ENCODE data around the gene KSR2.

KSR2 gene

GRCh38 chr12:117890137-117890536 lies 78.7 kb downstream of the KSR2 start:
- DNase-seq (ENCODE audit: low spot score) = peak; percentile 47
- in situ Hi-C loops (cut with MboI; ENCODE audit: low sequenced_read_pairs, unreplicated experiment) = loop anchor here (25.0 kb wide), 1 partner anchor 147 kb away; no protein-coding TSS in a partner anchor
- TF ChIP-seq, protein P1, sequence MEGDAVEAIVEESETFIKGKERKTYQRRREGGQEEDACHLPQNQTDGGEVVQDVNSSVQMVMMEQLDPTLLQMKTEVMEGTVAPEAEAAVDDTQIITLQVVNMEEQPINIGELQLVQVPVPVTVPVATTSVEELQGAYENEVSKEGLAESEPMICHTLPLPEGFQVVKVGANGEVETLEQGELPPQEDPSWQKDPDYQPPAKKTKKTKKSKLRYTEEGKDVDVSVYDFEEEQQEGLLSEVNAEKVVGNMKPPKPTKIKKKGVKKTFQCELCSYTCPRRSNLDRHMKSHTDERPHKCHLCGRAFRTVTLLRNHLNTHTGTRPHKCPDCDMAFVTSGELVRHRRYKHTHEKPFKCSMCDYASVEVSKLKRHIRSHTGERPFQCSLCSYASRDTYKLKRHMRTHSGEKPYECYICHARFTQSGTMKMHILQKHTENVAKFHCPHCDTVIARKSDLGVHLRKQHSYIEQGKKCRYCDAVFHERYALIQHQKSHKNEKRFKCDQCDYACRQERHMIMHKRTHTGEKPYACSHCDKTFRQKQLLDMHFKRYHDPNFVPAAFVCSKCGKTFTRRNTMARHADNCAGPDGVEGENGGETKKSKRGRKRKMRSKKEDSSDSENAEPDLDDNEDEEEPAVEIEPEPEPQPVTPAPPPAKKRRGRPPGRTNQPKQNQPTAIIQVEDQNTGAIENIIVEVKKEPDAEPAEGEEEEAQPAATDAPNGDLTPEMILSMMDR (IDR thresholded peaks at IDR 0.05; ENCODE audit: borderline replicate concordance, control extremely low read depth, extremely low read depth, insufficient read depth, missing control alignments) = no peak

- TF ChIP-seq, protein P1 (IDR thresholded peaks at IDR 0.05; ENCODE audit: borderline replicate concordance, control extremely low read depth, extremely low read depth, insufficient read depth, missing control alignments) = no peak
- in situ Hi-C loops (cut with MboI; ENCODE audit: low sequenced_read_pairs, unreplicated experiment) = loop anchor here (25.0 kb wide), 1 partner anchor 148 kb away; no protein-coding TSS in a partner anchor
- DNase-seq (ENCODE audit: low spot score) = peak; percentile 50
These were observed 79.7 kb downstream of the KSR2 start for GRCh38 chr12:117889098-117889497.

- TF ChIP-seq, protein P1 (IDR thresholded peaks at IDR 0.05; ENCODE audit: borderline replicate concordance, control extremely low read depth, extremely low read depth, insufficient read depth, missing control alignments) = no peak
- no peak for DNase-seq (ENCODE audit: low spot score)
- in situ Hi-C loops (cut with MboI; ENCODE audit: low sequenced_read_pairs, unreplicated experiment) = loop anchor here (25.0 kb wide), 1 partner anchor 152 kb away; no protein-coding TSS in a partner anchor
These were observed 83.6 kb downstream of the KSR2 start for GRCh38 chr12:117885211-117885610.

DNA sequence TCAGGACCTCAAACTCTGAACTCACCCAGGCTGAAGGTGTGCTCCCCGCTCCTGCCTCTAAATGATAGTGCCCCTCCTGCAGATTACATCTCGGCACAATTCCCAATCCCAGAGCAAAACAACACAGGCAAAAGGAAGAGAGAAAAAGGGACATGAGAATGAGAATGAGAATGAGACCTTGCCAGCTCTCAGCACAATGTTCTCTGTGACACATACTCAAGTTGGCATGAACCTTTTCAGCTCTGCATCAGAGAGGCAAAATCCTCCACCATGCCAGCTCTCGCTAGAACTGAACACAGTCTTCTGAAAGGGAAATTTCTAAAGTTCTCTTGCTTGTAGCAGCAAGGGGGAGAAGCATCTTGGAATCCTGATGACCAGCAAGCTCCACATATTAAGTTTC lies 84.6 kb downstream of the KSR2 start:
- in situ Hi-C loops (cut with MboI; ENCODE audit: low sequenced_read_pairs, unreplicated experiment) = loop anchor here (25.0 kb wide), 1 partner anchor 153 kb away; no protein-coding TSS in a partner anchor
- TF ChIP-seq, protein P1 (IDR thresholded peaks at IDR 0.05; ENCODE audit: borderline replicate concordance, control extremely low read depth, extremely low read depth, insufficient read depth, missing control alignments) = no peak
- DNase-seq (ENCODE audit: low spot score) = no peak

GRCh38 chr12:117882603-117883184 lies 86.1 kb downstream of the KSR2 start:
- TF ChIP-seq, protein P1 (IDR thresholded peaks at IDR 0.05; ENCODE audit: borderline replicate concordance, control extremely low read depth, extremely low read depth, insufficient read depth, missing control alignments) = no peak
- in situ Hi-C loops (cut with MboI; ENCODE audit: low sequenced_read_pairs, unreplicated experiment) = loop anchor here (25.0 kb wide), 1 partner anchor 155 kb away; no protein-coding TSS in a partner anchor
- no peak for DNase-seq (ENCODE audit: low spot score)

DNA sequence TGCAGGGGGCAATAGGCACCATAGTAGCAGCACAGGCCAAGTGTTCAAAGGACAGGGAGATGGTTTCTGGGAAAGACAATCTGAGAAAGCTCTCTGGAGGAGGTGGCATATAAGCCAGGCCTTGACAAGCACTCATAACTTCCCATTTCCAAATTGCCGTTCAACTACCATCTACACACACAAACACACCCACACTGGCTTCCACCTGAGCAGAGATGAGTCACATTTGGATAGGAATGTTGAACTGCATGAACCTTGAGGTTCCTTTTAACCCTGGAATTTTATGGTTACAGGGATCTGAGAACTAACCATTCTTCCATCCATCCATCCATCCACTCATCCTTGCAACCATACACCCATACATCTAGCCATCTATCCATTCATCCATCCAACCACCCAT lies 86.6 kb downstream of the KSR2 start:
- no peak for DNase-seq (ENCODE audit: low spot score)
- TF ChIP-seq, protein P1 (IDR thresholded peaks at IDR 0.05; ENCODE audit: borderline replicate concordance, control extremely low read depth, extremely low read depth, insufficient read depth, missing control alignments) = no peak
- in situ Hi-C loops (cut with MboI; ENCODE audit: low sequenced_read_pairs, unreplicated experiment) = loop anchor here (25.0 kb wide), 1 partner anchor 155 kb away; no protein-coding TSS in a partner anchor
